ENCODE results near the gene MRPL1. TPM values are rescaled to one million over a fixed set of nuclear protein-coding genes. Genes with fewer than 3 reads are reported as not detected.

Gene MRPL1
- total RNA-seq, 3 donors from 2014 or later, result 28.3 to 35.0 (median 29.1) TPM

DNA sequence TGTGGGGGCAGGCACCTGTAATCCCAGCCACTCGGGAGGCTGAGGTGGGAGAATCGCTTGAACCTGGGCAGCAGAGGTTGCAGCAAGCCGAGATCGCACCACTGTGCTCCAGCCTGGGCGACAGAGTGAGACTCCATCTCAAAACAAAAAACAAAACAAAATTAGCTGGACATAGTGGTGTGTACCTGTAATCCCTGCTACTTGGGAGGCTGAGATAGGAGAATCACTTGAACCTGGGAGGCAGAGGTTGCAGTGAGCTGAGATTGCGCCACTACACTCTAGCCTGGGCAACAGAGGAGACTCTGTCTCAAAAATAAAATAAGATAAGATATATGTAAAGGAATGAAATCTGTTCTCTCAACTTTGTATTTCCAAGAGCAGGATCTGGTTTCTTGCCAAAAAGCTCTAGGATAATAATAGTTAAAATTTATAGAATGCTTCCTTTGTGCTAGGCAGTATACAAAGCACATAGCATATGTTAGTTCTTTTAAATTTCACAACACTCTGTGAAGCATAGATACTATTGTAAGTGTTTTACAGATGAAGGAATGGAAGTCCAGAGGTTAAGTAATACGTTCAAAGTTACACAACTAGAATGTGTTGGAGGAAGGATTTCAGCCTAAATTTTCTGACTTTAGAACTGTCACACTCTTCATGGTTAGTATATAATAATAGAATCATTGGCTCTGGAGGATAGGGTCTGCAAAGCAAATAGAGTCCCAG, 10.3 kb downstream of the MRPL1 start:
- TF ChIP-seq, protein P1, sequence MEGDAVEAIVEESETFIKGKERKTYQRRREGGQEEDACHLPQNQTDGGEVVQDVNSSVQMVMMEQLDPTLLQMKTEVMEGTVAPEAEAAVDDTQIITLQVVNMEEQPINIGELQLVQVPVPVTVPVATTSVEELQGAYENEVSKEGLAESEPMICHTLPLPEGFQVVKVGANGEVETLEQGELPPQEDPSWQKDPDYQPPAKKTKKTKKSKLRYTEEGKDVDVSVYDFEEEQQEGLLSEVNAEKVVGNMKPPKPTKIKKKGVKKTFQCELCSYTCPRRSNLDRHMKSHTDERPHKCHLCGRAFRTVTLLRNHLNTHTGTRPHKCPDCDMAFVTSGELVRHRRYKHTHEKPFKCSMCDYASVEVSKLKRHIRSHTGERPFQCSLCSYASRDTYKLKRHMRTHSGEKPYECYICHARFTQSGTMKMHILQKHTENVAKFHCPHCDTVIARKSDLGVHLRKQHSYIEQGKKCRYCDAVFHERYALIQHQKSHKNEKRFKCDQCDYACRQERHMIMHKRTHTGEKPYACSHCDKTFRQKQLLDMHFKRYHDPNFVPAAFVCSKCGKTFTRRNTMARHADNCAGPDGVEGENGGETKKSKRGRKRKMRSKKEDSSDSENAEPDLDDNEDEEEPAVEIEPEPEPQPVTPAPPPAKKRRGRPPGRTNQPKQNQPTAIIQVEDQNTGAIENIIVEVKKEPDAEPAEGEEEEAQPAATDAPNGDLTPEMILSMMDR (IDR thresholded peaks at IDR 0.05), result no peak
- Histone ChIP-seq H3K4me1 (ENCODE audit: low read depth) (no peaks in the 10 kb centered on the region), H3K4me3 (no peak overlapping the region), H3K9me3 (no peaks in the 10 kb centered on the region), H3K36me3 (ENCODE audit: low read depth) (no peaks in the 10 kb centered on the region)
- ATAC-seq, result no peak
- DNase-seq, result no peak
- intact Hi-C loops (cut with DNase I, micrococcal nuclease), result no loop called here

DNA sequence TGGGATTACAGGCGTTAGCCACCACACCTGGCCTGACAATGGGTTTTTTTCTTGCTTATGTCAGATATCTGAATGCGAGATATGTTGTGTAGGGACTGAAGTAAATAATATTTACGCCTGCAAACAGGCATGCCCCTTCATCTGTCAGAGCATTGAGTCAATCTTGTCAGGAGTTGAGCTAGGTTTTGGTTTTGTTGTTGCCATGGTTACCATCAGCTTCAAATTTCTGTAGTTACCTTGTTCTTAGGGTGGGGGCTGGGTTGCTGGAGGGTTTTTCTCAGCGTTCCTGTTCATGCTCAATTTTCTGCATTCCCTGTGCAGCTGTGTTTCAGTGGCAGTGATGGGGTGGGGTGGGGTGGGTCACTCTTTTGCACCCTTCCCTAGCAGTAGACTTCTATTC, 14.5 kb downstream of the MRPL1 start:
- intact Hi-C loops (cut with DNase I, micrococcal nuclease), result no loop called here
- TF ChIP-seq, protein P1 (IDR thresholded peaks at IDR 0.05), result no peak
- H3K36me3 ChIP-seq (ENCODE audit: low read depth), result no peaks in the 10 kb centered on the region
- ATAC-seq (no peak), DNase-seq (no peak)
- H3K4me1 ChIP-seq (ENCODE audit: low read depth), result no peaks in the 10 kb centered on the region
- no peaks in the 10 kb centered on the region for H3K9me3 ChIP-seq
- H3K4me3 ChIP-seq, result no peak overlapping the region

GRCh38 chr4:77877771-77878565, 15.3 kb downstream of the MRPL1 start:
- DNase-seq (no peak), ATAC-seq (no peak)
- no peaks in the 10 kb centered on the region for H3K4me1 ChIP-seq (ENCODE audit: low read depth)
- no peak overlapping the region for H3K4me3 ChIP-seq
- no peaks in the 10 kb centered on the region for H3K36me3 ChIP-seq (ENCODE audit: low read depth)
- H3K9me3 ChIP-seq, result no peaks in the 10 kb centered on the region
- intact Hi-C loops (cut with DNase I, micrococcal nuclease), result no loop called here
- TF ChIP-seq, protein P1 (IDR thresholded peaks at IDR 0.05), result no peak

DNA sequence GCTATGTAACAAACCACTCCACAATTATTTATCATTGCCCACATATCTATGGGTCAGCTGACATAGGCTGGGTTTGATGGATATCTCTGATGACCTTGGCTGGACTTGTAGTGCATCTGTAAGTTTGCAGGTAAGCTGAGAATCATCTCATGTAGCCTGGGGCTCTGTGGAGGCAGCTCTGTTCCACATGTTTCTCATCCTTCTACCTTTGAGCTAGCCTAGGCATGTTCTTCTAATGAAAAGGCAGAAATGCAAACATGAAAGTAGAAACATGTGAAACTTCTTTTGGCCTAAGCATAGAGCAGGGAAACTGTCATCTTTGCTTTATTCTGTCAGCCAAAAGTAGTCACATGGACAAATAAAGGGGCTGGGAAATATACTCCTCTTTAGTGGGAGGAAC, 18.2 kb downstream of the MRPL1 start:
- Histone ChIP-seq H3K4me3 (no peak overlapping the region), H3K36me3 (ENCODE audit: low read depth) (no peaks in the 10 kb centered on the region), H3K9me3 (no peaks in the 10 kb centered on the region), H3K4me1 (ENCODE audit: low read depth) (no peaks in the 10 kb centered on the region)
- DNase-seq, result no peak
- no peak for ATAC-seq
- intact Hi-C loops (cut with DNase I, micrococcal nuclease), result no loop called here
- TF ChIP-seq, protein P1 (IDR thresholded peaks at IDR 0.05), result no peak

DNA sequence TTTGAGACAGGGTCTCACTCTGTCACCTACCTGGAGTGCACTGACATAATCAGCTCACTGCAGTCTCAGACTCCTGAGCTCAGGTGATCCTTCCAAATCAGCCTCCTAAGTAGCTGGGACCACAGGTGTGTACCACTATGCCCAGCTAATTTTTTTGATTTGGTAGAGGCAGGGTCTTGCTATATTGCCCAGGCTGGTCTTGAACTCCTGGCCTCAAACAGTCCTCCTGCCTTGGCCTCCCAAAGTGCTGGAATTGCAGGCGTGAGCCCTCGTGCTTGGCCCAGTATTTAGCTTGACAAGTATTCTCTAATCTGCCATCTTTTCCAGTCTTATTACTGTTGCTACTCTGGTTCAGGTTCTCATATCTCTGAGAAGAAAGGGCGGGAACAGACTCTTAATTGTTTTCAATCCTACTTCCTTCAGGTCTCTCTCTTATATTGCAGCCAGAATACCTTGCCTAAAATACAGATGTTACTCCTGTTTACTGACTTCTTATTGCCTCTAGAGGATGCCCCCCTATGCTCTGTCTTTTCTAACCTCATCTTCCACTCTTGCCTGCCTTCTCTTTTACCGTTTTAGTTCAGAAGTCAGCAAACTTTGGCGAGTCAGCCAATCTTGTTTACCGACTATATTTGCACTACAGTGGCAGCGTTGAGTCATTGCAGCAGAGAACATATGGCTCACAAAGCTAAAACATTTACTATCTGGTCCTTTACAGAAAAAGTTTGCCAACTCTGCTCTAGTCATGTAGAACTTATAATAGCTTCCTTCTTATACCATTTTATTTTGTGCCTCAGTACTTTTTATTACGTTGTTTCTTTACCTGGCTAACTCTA, 19.0 kb downstream of the MRPL1 start:
- peak; percentile 94 for ATAC-seq
- TF ChIP-seq, protein P1 (IDR thresholded peaks at IDR 0.05), result no peak
- intact Hi-C loops (cut with DNase I, micrococcal nuclease), result no loop called here
- peak in 1 of 3 donors; percentile 37 for DNase-seq
- Histone ChIP-seq H3K36me3 (ENCODE audit: low read depth) (no peaks in the 10 kb centered on the region), H3K4me3 (no peak overlapping the region), H3K4me1 (ENCODE audit: low read depth) (no peaks in the 10 kb centered on the region), H3K9me3 (no peaks in the 10 kb centered on the region)
